T1000 (cell line): ENCODE results near the gene GPR158.

Source experiments
- DNase-seq: peaks from one replicate; lab custom pipeline; 2025; ENCODE audit warnings: mixed read lengths; lab: John Stamatoyannopoulos, UW

The GPR158 gene

DNA sequence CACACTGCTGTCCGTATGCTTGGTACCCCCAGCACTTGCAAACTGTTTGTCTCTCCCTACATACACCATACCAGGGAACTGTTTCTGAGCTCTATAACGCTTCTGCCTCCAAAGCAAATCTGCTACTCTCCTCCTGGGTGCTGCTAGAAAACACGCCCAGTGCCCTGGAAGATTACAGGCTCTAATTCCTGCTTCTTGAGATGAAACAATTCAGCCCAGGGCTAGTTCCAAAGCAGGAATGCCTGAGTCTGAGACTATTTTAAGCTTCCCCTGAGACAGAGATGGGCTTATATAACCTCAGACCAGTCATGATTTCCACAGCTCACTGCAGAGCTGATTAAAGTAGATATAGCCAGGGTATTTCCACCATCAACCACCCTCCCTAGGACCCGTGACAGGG lies 327.1 kb downstream of the GPR158 start:
- no peak for DNase-seq

DNA sequence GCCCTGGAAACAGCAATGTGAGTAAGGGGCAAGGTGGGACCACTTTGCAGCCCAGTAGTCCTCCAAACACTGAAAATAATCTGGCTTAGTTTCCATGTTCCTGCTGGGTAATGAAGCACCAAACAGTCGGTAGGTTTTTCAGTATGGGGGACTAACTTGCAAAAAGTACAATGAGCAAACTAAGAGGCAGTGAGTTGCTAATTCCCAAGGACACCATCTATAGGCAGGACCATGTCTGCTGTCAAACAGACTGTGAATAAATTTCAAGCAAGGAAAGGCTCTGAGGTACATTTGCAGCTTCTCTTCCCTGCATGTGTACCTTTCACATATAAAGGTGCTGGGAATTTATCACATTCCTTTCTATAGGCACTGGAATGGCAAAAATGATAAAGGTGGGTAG lies 327.7 kb downstream of the GPR158 start:
- DNase-seq: no peak

DNA sequence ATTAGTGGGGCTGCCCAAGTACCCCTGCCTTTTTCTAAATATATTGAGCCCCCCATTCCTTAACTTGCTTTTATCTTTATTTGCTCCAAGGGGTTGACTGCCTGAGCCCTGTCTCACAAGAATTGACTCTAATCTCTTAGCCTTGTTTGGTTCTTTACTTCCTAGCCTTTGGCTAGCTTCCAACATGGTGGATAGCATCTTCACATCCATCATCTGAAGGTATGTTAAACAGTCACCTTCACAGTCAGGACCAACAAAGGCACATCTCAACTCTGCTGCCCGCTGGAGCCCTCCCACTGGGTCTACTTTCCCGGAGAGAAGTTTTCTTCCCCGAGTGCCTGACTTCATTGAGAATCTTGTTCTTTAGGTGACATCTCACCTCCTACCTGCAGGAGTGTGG lies 329.5 kb downstream of the GPR158 start:
- no peak for DNase-seq

DNA sequence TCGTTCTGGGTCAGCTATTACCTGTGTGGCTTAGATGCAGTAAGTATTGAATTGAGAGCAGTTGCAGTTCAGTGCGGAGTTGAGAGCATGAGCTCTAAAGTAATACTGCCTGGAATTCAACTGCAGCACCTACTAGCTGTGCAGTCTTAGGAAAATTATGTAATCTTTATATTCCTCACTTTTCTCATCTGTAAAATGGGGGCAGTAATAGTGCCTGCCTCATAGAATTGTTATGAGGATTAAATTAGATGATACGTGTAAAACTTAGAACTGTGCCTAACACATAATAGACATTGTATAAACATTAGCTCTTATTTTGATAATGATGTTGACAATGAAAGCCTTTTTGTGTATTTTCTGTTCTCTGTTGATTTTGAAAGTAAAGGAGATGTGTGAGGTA lies 330.0 kb downstream of the GPR158 start:
- DNase-seq: no peak

DNA sequence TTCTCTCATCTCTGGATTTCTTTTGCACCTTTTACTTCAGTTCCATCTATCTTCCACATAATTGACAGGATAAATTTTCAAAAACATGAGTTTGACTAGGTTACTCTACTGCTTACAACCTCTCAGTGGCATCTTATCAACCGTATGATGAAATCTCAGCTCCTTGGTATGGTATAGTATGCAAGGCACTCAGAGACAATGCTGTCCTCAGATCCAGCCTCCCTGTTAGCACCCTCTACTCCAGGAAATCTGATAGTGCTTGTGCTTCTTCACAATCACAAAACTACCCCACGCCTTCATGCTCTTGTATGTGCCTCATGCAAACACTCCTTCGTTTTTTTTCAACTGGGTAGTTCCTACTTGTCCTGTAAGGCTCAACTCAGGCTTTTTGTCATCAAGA lies 330.7 kb downstream of the GPR158 start:
- no peak for DNase-seq

DNA sequence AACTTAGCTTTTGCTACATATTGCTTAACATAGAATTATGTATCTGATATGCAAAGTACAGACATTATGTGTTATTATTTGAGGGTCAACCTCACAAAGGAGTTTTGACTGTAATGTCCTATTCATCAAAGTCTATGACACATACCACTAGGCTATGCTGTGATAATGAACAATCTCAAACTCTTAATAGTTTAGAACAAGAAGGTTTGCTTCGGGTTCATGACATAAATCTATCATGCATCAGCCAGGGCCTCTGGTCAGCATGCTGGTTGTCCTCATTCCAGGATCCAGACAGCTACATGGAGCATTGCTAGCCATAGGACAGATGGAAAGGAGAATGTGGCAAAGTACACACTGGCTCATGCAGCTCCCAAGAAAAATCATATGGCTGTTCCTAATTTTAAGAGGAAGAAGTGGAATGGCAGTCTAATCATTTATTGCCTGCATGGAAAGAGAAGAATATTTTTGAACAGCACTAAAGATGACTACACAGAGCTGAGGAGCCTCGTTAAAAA lies 332.1 kb downstream of the GPR158 start:
- no peak for DNase-seq

DNA sequence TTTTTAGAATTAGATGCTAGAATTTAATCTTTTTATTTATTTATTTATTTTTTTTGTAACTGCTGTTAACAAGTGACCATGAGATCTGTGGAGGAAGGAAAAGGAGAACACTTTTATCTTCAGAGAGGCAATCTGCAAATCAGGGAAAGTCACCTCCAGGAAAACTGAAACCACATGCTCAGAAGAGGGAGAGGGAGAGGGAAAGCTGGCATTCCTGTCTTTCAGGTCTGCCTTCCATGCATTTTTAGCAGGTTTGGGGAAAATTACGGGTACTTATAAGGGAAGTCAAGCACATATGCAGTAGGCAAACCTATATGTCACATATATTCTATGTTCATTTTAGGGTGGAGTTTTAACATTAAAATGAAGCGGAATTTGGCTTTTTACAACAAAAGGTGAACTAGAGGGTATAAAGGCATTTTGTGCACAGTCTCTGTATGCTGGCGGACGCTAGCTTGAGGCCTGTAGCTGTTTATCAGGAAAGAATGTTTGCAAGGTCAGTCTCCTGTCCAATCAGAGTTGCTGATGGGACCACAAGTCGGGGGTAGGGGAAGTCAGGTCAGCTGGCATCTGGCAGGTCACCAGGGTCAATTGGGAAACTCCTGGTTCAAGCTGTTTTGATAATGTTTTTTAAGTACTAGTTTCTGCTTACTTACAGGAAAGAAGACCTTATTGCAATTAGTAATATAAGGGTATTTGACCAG lies 333.5 kb downstream of the GPR158 start:
- no peak for DNase-seq

DNA sequence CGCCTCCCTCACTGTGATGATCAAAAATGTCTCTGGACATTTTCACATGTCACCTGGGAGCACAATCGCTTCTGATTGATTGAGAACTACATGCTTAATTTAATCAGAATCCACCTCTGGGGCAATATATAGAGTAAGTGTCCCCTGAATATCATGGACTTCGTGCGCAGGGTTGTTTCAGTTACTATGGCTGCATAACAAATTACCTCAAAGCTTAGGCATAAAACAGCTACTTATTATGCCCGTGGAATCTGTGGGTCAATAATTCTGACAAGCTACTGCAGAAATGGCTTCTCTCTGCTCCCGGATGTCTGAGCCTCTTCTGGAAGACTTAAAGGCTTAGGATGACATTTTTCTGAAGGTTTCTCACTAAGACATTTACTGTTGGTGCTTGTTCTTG lies 334.4 kb downstream of the GPR158 start:
- DNase-seq: no peak

DNA sequence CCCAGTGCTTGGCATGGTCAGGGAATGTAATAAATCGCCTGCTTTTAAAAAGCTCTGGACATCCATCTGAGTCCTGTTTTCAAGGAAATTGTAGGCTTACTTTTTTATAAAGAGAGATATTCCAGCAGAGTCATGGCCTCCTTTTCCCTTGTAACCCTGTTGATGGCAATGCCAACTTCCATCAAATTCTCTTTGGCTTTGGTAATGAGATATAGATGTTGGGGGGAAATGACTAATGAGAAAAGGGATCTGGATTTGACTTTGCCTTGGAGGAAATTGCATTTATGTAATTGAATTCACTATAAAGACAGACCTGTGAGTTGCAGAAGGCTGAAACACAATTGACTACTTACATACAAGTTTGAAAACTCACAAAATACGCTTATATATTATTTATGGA lies 347.5 kb downstream of the GPR158 start:
- DNase-seq: no peak

DNA sequence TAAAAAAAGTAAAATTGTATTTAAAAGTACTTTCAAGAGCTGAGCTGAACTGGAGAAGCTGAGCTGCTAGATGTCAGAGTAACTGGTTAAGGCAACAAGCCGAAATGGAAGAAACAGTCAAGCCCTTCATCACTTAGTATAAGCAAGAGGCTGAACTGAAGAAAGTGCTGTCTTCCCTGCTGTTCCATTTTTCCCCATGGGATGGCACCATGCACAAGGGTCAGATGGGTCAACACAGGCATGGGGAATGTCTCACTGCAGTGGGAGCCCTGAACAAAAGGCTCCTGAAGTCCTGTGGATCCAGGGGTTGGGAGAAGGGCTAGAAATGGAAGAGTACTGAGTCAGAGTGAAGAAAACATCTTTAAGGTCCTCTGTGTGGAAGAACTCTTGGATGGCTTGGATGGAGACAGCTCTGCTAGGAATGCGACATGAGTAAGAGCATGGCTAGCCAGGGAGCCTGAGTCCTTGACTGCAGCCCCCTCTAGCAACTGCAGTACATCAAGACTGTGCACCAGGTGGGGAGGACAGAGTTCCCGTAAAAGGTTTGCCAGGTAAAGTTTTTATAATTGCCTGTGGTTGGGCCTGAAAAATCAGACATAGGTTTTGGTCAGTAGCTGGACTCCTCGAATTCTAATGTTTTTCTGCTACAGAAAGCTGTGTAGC lies 348.3 kb downstream of the GPR158 start:
- DNase-seq: no peak

DNA sequence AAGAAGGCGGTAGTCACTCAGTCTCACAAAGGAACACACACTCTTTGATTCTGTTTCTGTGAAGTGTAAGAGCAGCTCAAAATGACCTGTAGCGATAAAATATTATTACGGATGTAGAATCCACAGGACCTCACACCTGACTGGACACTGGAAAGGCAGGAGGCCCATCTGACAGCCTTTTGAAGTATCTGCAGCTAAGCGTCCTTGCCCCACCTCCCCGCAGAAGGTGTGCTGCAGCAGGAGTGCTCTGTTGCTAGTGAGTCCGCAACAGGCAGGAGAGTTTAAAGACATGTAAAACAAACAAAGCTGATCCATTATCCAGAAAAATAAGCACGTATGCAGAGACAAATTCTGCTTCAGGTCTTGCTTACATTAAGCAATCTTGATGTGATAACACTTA lies 355.5 kb downstream of the GPR158 start:
- DNase-seq: no peak

DNA sequence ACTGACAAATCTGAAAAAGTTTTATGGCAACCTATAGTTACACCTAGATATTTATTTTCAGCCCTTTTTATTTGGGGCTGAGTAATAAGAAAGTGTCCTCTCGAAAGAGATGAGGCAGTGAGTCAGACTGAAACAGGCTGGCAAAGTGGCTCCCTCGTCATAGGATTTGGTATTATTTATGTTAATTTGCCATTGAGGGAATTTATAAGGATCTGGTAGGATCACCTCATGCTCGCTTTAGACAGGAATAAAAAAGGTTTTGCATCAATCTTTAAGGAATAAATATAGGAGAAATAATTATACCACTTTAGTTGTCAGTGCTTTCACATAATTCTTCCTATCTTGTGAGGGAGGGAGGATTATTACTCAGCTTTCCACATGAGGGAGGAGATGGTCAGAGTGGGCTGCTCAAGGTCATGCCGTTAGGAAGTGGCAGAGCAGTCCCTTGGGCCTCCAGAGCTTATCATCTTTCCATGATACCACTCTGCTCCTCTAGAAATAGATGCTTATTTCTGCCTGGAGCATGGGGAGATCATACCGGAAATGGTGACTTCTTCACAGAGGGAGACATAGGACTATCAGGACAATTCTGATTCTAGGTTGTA lies 356.8 kb downstream of the GPR158 start:
- DNase-seq: no peak

DNA sequence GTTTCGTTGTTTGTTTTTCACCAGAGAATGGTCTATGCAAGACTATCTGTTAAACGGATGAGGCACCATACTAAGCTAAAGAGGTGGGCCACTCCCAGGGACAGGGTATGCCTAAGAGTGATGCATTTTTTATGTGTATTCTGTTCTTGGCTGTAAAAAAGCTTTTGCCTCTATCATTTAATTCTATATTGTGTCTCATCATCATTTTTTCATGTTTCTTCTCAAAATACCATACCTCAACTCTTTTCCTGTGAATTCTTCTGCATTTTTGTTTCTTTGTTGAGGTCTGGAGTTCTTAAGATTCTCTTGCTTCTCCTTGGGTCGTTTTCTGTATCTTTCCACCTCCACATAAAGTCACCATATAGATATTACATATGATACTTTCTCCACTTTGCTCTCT lies 357.4 kb downstream of the GPR158 start:
- no peak for DNase-seq

DNA sequence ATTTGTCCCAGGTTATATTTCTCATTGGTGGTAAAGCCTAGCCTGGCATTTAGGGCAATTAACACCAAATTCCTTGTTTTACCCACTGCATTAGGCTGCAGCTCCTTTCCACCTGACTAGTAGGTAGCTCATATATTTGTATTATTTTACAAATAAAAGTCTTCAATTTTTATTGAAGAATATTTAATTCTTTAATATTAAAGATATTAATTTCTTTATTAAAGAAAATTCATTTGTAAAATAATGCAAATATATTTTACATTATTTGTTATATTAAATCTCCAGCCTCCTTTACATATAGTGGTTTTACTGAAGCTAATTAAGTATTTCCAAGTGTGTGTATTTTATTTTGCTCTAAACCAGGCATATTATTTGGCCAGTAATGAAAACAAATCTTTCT lies 361.2 kb downstream of the GPR158 start:
- no peak for DNase-seq

DNA sequence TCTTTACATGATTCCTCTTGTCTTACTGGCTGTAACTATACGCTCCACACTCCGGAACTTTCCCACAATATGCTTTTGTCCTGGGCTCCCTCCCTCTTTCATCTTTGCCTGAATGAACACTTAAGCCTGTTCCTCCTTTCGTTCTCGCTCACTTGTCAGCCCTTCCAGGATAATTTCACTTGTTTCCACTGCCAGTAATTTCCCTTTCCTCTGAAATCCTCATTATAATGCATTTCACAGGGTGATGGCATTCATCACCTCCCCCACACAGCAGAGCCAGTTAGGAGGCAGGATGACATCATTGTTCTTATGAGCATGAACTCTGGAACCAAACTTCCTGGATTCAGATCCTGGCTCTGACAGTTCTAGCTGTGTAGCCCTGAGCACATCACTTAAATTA lies 372.6 kb downstream of the GPR158 start:
- no peak for DNase-seq

DNA sequence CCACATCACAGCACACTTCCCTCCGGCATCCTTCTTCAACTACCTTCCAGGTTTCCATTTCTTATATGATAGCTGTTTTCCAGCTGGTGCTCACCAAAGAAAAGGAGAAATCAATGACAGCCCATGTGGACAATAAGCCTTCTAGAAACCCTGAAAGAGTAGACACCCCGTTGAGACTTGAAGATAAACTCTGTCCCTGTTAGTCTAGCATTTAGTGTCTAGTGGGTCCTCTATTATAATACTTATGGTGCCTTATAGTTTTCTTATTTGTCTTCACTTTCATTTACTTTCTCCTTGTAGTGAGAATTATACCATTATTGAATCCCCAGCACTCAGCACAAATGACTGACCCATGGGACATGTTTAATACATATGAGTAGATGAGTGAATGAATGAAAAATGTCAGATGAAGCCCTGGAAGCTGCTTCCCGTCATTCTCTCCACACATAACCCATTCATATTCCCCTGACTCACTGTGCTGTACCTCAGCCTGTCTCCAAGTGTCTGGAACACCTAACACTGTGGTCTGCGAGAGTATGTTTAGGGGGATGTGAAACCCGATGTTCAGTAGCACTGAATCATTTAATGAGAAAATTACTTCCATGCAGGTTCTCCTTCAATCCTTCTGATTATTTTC lies 377.6 kb downstream of the GPR158 start:
- DNase-seq: no peak

DNA sequence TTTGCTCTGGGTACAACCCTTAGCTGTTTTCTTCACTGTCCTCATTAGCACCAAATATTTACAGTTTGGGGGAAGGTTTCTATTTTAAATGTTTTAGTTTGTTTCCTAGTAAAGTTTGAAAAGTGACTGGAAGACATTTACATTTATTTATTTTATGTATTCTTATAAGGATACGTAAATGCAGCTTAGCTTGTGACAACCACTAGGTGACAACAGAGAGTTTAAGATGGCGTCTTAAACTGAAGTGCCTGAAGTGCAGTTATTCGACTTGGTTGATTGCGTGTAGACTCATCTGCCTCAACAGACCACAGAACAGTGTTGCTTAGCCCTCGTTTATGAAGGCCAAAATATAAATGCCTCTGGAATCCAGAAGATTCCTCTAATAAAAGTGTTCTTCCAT lies 381.1 kb downstream of the GPR158 start:
- DNase-seq: no peak

DNA sequence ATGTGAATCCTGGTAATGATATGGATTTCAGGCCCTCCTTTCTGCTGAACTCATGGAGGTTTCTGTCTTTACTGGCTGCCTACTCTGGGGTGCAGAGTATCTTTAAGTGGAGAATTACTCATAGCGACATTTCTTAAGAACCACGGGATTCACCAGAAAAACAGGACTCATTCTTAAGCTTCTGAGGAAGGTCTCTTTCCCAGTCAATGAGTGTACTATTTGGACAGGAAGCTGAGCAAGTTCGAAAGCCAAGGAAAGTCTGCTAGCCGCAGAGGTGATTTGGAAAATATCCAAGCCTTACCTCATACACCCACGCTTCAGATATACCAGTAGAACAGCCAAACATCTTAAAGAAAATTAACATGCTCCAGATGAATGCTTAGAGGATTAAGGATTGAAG lies 381.7 kb downstream of the GPR158 start:
- DNase-seq: peak; percentile 13

DNA sequence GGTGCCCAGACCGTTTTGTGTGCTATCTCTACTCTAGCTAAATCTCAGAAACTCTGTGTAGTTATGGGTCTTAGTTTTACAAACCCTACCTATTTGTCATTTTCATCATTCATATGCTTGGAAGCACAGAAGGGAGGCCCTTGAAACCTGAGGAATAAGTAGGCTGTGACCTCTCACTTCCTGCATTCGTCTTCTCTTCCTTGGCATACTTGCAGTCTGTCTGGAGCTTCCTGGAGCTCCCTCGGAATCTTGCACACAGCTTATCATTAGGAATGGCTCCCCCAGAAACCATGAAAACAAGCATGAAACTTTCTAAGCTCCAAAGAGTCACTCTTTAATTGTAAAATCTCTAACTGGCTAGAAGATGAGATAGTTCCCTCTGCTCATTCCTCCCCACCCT lies 382.3 kb downstream of the GPR158 start:
- no peak for DNase-seq

DNA sequence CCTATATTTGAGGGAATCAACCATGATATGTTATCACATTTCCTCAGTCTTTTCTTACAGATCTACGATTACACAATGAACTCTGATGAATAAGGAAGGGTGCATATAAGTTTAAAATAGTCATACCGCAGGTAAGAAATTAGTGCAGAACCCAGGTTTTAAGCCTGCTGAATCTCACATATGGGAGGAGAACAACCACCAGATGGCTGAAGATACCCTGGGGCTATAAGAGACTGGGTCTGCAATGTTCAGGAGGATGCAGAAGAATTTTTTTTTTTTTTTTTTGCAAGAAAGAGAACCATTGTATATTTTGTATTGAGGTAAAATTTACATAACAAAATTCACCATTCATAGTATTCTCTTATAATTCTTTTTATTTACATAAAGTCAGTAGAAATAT lies 387.0 kb downstream of the GPR158 start:
- DNase-seq: no peak

DNA sequence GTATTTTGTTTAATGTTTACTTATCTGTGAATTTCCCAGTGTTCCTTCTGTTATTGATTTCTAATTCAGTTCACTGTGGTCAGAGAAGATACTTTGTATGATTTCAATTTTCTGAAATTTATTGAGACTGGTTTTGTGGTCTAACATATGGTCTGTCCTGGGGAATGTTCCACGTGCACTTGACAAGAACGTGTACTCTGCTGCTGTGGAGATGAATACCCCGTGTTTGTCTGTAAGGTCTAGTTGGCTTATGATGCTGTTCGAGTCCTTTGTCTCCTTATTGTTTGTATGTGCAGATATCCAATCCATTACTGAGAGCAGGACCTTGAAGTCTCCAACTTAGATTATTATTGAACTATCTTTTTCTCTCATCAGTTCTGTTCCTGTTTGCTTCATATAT lies 387.7 kb downstream of the GPR158 start:
- no peak for DNase-seq

DNA sequence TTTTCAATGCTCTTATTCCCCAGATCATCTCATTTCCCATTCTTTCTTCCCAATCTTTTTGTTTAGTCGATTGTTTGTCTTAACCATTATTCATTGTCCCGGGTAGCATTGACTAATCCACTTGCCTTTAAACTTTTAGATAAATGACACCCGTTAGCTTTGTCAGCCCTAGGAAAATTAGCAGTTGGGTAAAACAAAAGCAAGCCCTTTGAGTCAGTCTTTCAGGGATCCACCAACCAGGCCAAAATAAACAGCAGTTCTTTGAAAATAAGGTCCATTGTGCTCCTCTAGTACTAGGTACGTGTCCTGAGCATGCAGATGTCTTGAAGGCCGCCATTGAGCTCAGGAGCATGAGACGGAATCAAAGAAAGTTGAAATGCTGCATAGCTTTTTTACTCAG lies 389.6 kb downstream of the GPR158 start:
- no peak for DNase-seq

DNA sequence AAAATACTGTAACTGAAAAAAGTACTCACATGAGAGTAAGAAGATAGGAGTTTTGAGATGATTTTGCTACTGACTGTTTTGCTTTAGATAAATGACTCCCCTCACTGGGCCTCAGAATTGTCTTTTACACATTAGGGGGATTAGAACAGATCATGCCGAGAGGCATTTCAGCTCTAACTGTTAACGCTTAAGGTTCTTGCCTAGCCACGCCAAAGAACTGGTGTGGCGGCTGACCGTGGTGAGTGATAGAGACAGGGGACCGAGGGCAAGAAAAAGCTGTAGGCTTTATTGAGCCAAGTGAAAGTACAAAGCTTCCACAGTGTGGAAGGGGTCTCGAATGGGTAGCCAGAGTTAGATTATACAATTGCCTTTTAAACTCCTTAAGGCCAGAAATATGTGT lies 390.8 kb downstream of the GPR158 start:
- DNase-seq: no peak
